Measurements from ENCODE around the gene ZNF213. TPM values are rescaled to one million over a fixed set of nuclear protein-coding genes. Genes with fewer than 3 reads are reported as not detected.

Gene ZNF213, protein sequence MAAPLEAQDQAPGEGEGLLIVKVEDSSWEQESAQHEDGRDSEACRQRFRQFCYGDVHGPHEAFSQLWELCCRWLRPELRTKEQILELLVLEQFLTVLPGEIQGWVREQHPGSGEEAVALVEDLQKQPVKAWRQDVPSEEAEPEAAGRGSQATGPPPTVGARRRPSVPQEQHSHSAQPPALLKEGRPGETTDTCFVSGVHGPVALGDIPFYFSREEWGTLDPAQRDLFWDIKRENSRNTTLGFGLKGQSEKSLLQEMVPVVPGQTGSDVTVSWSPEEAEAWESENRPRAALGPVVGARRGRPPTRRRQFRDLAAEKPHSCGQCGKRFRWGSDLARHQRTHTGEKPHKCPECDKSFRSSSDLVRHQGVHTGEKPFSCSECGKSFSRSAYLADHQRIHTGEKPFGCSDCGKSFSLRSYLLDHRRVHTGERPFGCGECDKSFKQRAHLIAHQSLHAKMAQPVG
- 2.6 and 3.8 TPM in 2 replicates for total RNA-seq (2014; rRNA removed; shearing (Covaris generic))

DNA sequence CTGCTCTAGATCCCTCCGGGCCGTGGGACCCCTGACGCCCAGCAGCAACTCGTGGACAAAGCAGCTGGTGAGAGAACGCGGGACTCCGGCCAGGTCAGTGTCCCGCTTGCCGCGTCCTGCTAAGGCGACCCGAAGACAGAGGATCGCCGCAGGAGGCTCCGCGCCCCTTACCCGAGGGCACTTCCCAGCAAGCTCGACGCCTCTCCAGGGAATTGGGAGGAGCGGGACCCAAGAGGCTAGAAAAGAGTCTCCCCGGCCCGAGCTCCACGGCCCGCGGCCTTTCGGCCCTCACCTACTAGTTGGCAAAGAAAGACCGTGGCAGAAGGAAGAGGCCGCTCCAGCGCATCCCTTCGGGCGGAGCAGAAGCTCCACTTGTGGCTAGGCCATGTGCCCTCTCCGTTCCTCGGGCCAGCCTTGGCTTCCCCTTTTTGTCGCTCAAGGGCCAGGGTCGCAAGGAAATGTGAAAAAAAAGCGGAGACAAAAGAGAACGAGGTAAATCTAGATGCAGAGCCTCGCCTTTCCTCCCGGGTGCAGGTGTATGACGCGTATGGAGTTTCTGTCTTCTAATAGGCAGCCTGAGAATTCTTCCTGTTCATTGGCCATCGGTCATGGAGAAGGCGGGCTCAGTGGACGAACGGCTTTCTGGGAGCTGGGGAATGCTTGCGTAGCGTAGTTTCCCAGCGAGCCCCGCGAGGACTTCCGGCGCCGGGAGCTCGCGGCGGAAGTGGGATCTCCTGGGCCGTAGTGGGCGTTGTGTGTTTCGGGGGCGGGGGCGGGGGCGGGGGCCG lies at the start of gene ZNF213:
ZNF213 (plus strand) TSS at position 692 of the 788 bp plus-strand sequence. CDS start 2,252 bp downstream, outside the sequence.
- H3K4me3 ChIP-seq: peak within 1 kb of the TSS; percentile 70
- peak within 1 kb of the TSS; percentile 24 for H3K27ac ChIP-seq
- DNase-seq (ENCODE audit: low read depth in 1 of 2, low spot score in 2 of 2): peak; percentile 93 to 96
- no peaks in the 10 kb centered on the region for H3K9me3 ChIP-seq (replicated peaks)
- peaks cover 6% of the 10 kb centered on the region for H3K4me1 ChIP-seq (replicated peaks)
- peaks cover 35% of the 10 kb centered on the region for H3K36me3 ChIP-seq
- H3K27me3 ChIP-seq (replicated peaks): no peaks in the 10 kb centered on the region

DNA sequence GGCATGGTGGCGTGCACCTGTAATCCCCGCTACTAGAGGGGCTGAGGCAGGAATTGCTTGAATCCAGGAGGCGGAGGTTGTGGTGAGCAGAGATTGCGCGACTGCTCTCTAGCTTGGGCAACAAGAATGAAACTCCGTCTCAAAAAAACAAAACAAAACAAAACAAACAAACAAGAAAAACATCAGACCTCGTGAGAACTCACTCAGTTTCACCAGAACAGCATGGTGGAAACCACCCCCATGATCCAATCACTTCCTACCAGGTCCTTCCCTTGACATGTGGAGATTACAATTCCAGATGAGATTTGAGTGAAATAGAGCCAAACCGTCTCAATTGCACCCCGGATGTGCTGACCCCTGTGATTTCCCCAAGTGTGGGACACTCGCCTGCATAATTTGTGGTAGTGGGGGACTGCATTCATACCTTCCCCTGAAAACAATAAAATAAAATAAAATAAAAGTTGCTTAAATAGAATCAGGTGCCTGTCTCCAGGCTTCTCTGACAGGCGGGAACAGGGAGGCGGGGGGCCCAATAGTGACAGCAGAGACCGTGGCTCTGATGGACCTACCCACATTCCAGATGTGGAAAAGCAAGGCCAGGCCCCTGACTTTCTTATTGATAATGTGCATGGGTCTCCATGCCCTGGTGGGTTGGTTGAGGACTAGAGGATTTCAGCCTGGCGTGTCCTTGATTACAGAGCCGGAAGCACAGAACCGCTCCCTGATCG lies 48.8 kb upstream of the ZNF213 start:
- Histone ChIP-seq H3K4me1 (replicated peaks) (no peaks in the 10 kb centered on the region), H3K36me3 (no peaks in the 10 kb centered on the region), H3K27ac (no peak overlapping the region), H3K9me3 (replicated peaks) (no peaks in the 10 kb centered on the region), H3K27me3 (replicated peaks) (0 out of 2 replicates have a peak, but pooled peaks cover 3% of the 10 kb centered on the region), H3K4me3 (no peak overlapping the region)
- DNase-seq (ENCODE audit: low read depth in 1 of 2, low spot score in 2 of 2): no peak

DNA sequence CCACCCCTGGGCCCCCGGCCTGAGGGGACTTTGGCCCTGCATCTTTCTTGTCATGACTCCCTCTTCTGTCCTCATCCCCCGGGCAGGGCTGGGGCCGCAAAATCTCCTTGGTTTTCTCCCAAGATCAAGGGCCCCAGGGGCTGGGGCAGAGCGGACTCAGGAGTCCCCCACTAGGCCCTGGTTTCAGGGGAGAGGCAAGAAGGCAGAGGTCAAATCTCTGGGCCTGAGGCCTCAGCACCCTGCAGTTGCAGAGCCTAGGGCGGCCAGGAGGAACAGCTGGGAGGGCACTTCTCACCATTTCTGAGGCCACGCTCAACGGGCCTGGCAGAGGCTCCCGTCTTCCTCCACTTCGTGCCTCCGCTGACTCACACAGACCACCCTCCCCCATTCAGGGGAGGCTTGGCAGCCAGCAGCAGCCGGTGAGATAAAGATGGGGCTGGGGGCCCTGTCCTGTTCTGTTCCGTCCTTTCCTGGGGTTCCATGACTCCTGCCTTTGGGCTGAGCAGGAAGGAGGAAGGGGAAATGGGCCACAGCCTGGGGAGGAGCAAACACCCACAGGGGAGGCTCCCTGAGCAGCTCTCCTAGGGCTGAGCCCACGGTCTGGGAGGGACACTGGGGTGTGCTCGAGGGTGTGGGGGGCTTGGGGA lies 48.1 kb upstream of the ZNF213 start:
- Histone ChIP-seq H3K4me3 (no peak overlapping the region), H3K9me3 (replicated peaks) (no peaks in the 10 kb centered on the region), H3K27ac (no peak overlapping the region), H3K27me3 (replicated peaks) (0 out of 2 replicates have a peak, but pooled peaks cover 3% of the 10 kb centered on the region), H3K36me3 (no peaks in the 10 kb centered on the region), H3K4me1 (replicated peaks) (no peaks in the 10 kb centered on the region)
- DNase-seq (ENCODE audit: low read depth in 1 of 2, low spot score in 2 of 2): no peak

DNA sequence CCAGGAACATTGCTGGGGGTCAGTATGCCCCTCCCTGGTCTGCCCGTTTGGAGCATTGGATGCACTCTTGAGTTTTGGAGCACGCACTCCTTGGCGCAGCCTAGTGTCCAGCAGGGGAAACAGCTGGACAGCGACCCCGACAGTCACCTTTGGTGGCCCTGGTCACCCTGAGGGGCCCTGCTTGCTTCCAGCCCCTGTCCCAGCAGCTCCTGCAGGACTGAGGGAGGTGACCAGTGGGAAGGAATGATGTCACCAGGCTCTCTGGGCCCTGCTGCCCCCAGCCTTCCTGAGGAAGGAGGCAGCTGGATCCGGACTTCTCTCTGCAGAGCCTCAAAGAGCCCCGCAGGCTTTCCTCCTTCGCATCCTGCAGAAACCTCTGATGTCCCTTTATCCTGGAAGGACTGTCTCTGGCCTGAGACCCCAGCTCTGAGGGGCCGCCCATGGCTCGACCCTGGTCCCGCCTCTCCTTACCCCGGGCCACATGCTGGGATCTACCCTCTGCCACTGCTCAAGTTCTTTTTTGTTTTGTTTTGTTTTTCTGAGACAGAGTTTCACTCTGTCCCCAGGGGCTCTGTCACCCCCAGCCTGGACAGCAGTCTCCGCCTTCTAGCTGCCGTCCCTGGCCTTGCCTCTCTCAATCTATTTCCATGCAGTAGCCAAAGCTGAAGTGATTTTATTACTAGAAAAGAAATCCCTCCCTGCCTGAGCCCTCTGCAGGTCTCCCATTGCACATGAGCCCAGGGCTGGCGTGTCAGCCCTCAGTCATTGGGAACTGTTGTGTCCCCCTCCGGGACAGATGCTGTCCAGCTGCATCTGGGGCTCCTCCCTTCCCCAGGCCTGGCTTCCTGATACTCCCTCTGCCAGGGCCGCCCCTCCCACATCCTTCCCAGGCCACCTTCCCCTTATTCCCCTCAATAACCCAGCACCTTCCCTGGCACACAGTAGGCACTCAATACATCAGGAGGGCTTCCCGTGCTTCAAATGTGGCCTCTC lies 47.3 kb upstream of the ZNF213 start:
- Histone ChIP-seq H3K27me3 (replicated peaks) (0 out of 2 replicates have a peak, but pooled peaks cover 3% of the 10 kb centered on the region), H3K36me3 (no peaks in the 10 kb centered on the region), H3K4me1 (replicated peaks) (no peaks in the 10 kb centered on the region), H3K9me3 (replicated peaks) (no peaks in the 10 kb centered on the region), H3K27ac (no peak overlapping the region), H3K4me3 (no peak overlapping the region)
- DNase-seq (ENCODE audit: low read depth in 1 of 2, low spot score in 2 of 2): no peak

DNA sequence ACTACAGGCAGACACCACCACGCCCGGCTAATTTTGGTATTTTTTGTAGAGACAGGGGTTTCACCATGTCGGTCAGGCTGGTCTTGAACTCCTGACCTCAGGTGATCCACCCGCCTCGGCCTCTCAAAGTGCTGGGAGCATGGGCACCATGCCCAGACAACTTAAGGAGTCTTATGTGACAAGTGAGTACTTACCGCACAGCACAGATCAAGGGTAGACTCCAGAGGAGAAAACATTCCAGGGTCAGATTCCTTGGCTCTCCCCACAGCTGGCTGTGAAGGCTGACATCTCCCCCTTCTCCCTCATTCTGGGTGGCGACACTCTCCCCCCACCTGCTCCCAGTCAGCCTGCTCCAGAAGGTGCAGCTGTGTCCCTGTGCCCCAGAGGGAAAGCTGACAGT lies 46.4 kb upstream of the ZNF213 start:
- H3K27me3 ChIP-seq (replicated peaks): 0 out of 2 replicates have a peak, but pooled peaks cover 3% of the 10 kb centered on the region
- H3K4me3 ChIP-seq: no peak overlapping the region
- no peaks in the 10 kb centered on the region for H3K4me1 ChIP-seq (replicated peaks)
- H3K27ac ChIP-seq: no peak overlapping the region
- no peaks in the 10 kb centered on the region for H3K36me3 ChIP-seq
- DNase-seq (ENCODE audit: low read depth in 1 of 2, low spot score in 2 of 2): no peak
- H3K9me3 ChIP-seq (replicated peaks): no peaks in the 10 kb centered on the region

DNA sequence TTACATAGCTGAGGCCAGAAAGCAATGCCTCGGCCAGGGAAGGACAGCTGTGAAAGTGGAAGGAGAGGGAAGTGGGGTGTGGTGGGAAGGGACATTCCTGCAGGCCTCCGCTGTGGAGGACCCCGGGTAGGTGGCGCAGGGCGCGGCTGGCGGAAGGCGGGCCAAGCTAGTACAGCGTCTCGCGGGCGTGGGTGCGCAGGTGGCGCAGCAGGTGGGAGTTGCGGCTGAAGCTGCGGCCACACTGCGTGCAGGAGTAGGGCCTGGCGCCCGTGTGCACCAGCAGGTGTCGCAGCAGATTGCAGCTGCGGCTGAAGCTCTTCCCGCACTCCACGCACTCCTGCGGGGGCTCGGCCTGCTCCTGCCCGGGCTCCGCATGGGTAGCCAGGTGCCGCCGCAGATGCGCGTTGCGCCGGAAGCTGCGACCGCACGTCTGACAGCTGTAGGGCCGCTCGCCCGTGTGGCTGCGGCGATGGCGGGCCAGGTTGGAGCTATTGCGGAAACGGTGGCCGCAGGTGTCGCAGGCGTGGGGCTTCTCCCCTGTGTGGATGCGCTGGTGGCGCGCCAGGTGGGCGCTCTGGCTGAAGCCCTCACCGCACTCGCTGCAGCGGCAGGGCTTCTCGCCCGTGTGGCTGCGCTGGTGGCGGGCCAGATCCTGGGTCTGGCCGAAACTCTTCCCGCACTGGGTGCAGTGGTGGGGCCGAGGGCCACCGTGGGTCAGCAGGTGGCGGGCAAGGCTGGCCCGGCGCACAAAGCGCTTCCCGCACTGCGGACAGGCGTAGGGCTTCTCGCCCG lies 45.7 kb upstream of the ZNF213 start:
- no peak for DNase-seq (ENCODE audit: low read depth in 1 of 2, low spot score in 2 of 2)
- H3K27me3 ChIP-seq (replicated peaks): 0 out of 2 replicates have a peak, but pooled peaks cover 3% of the 10 kb centered on the region
- H3K36me3 ChIP-seq: no peaks in the 10 kb centered on the region
- no peaks in the 10 kb centered on the region for H3K4me1 ChIP-seq (replicated peaks)
- H3K4me3 ChIP-seq: no peak overlapping the region
- H3K9me3 ChIP-seq (replicated peaks): no peaks in the 10 kb centered on the region
- no peak overlapping the region for H3K27ac ChIP-seq

DNA sequence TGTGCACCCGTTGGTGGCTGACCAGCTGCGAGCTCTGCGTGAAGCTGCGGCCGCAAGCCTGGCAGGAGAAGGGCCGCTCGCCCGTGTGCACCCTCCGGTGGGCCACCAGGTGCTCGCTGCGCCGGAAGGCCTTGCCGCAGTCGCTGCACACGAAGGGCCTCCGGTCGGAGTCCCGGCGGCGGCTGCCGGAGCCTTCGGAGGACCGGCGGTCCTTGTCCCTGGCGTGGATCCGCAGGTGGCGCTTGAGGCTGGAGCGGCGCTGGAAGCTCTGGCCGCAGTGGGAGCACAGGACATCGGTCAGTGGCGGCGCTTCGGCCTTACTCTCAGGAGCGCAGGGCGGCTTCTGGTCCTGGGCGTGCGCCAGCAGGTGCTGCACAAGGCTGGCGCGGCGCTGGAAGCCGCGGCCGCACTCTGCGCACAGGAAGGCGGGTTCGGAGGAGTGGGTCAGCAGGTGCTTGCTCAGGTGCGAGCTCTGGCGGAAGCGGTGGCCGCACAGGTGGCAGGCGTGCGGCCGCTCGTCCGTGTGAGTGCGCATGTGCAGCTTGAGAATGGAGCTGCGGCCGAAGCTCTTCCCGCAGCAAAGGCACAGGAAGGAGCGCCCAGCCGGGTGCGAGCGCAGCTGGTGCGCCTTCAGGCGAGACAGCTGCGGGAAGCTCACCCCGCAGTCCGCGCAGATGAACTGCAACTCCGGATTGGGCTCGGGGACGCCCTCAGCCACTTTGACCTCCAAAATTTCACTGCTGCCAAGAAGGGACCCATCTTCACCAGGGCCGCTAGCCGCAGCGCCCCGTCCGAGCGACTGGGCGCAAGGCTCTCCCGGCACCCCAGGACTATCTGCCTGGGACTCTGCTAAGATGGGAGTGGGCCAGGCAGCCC lies 44.9 kb upstream of the ZNF213 start:
- Histone ChIP-seq H3K27me3 (replicated peaks) (0 out of 2 replicates have a peak, but pooled peaks cover 3% of the 10 kb centered on the region), H3K27ac (no peak overlapping the region), H3K4me1 (replicated peaks) (no peaks in the 10 kb centered on the region), H3K4me3 (no peak overlapping the region), H3K36me3 (no peaks in the 10 kb centered on the region), H3K9me3 (replicated peaks) (no peaks in the 10 kb centered on the region)
- DNase-seq (ENCODE audit: low read depth in 1 of 2, low spot score in 2 of 2): no peak

DNA sequence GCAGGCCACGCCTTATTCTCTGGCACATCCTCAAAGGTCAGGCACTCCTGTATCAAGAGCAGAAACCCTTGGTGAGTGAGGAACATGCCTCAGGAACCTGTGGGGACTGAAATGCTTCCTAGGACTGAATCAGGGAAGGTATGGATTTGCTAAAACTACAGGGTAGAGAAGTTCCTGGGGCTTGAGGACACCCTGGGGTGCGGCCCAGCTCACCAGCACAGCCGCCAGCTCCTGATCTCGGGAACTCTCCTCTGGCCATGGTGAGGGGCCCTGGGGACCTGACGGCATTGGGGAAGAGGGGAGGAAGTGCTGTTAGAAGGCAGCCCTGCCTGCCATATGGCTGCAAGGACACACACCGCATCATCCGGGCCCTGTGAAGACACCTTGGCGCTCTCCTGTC lies 43.3 kb upstream of the ZNF213 start:
- Histone ChIP-seq H3K27me3 (replicated peaks) (no peaks in the 10 kb centered on the region), H3K27ac (no peak overlapping the region), H3K9me3 (replicated peaks) (no peaks in the 10 kb centered on the region), H3K4me1 (replicated peaks) (no peaks in the 10 kb centered on the region), H3K4me3 (no peak overlapping the region), H3K36me3 (no peaks in the 10 kb centered on the region)
- DNase-seq (ENCODE audit: low read depth in 1 of 2, low spot score in 2 of 2): no peak

DNA sequence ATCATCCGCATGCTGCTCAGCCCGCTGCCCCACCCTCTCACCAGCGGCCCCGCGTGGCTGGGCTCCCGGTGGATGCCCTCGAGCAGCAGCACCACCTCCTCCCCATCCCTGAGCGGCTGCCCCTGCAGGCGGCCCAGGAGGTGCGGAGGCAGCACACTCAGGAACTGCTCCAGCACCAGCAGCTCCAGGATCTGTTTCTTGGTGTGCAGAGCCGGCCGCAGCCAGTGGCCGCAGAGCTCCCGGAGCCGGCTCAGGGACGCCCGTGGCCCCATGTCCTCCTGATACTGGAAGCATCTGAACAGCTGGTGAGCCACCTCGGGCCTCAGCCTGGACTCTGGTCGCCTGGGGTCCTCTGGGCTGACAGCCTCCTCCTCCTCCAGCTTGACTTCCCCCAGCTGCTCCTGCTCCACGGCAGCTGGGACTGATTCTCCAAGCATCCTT lies 42.3 kb upstream of the ZNF213 start:
- Histone ChIP-seq H3K9me3 (replicated peaks) (no peaks in the 10 kb centered on the region), H3K27me3 (replicated peaks) (no peaks in the 10 kb centered on the region), H3K4me1 (replicated peaks) (no peaks in the 10 kb centered on the region), H3K36me3 (no peaks in the 10 kb centered on the region), H3K4me3 (no peak overlapping the region), H3K27ac (no peak overlapping the region)
- DNase-seq (ENCODE audit: low read depth in 1 of 2, low spot score in 2 of 2): no peak

DNA sequence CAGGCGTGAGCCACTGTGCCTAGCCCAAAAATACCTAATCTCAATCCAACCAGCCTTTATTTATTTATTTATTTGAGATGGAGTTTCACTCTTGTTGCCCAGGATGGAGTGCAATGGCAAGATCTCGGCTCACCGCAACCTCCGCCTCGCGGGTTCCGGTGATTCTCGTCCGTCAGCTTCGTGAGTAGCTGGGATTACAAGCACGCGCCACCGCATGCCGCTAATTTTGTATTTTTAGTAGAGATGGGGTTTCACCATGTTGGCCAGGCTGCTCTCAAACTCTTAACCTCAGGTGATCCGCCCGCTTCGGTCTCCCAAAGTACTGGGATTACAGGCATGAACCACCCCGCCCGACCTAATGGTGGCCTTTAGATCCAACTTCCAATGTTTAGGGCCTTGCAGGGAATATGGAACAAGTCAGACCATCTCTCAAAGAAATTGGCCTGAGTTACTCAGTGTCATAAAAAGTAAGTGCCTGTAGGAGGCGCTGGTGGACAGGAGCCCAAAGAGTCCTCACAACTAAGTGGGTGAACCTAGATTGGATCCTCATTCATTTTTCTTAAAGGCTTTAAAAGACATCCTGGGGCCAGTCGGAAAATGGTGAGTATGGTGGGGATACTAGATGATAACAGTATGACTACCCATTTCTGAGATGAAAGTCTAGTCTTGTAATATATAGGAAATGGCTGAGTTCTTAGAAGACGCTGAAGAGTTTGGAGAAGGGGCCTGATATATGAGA lies 40.4 kb upstream of the ZNF213 start:
- H3K27me3 ChIP-seq (replicated peaks): no peaks in the 10 kb centered on the region
- no peak overlapping the region for H3K4me3 ChIP-seq
- H3K36me3 ChIP-seq: no peaks in the 10 kb centered on the region
- peak in 1 of 2 experiments; percentile 10 for DNase-seq (ENCODE audit: low read depth in 1 of 2, low spot score in 2 of 2)
- H3K9me3 ChIP-seq (replicated peaks): no peaks in the 10 kb centered on the region
- H3K4me1 ChIP-seq (replicated peaks): no peaks in the 10 kb centered on the region
- H3K27ac ChIP-seq: no peak overlapping the region
